ENCODE measurements around the gene USP43.

DNA sequence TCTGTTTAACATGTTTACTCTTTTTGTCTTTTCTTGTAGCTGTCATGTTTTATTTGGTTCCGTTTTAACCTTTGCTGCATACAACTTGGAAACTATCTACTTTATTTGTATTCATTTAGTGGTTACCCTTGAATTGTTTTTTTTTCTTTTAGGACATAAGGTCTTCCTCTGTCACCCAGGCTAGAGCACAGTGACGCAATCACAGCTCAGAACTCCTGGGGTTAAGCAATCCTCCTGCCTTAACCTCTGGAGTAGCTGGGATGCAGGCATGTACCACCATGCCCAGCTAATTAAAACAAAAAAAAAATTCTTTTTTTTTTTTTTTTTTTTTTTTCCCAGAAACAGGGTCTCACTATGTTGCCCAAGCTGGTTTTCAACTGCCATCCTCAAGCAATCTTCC is 29.8 kb upstream of the USP43 start:
- TF ChIP-seq, protein P1, sequence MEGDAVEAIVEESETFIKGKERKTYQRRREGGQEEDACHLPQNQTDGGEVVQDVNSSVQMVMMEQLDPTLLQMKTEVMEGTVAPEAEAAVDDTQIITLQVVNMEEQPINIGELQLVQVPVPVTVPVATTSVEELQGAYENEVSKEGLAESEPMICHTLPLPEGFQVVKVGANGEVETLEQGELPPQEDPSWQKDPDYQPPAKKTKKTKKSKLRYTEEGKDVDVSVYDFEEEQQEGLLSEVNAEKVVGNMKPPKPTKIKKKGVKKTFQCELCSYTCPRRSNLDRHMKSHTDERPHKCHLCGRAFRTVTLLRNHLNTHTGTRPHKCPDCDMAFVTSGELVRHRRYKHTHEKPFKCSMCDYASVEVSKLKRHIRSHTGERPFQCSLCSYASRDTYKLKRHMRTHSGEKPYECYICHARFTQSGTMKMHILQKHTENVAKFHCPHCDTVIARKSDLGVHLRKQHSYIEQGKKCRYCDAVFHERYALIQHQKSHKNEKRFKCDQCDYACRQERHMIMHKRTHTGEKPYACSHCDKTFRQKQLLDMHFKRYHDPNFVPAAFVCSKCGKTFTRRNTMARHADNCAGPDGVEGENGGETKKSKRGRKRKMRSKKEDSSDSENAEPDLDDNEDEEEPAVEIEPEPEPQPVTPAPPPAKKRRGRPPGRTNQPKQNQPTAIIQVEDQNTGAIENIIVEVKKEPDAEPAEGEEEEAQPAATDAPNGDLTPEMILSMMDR (IDR thresholded peaks at IDR 0.05) = no peak
- TF ChIP-seq POLR2AphosphoS5 (IDR thresholded peaks at IDR 0.05) = no peak
- TF ChIP-seq POLR2A (IDR thresholded peaks at IDR 0.05) = no peak
- TF ChIP-seq EP300 (IDR thresholded peaks at IDR 0.05) = no peak
